ENCODE results near the gene TMEM115. TPM values are rescaled to one million over a fixed set of nuclear protein-coding genes. Genes with fewer than 3 reads are reported as not detected.

Gene TMEM115
- total and polyA plus RNA-seq, 2 of the 13 experiments (the other 11 are each of a cell fraction or from before 2014, with no cell fraction given): 22.1 to 30.7 TPM

- TF ChIP-seq KIAA2018 (CRISPR knock-in tag; IDR thresholded peaks at IDR 0.05; ENCODE audit: borderline replicate concordance) (peak; percentile 89; the same call in 1 of the 2 replicates), RCOR2 (CRISPR knock-in tag; IDR thresholded peaks at IDR 0.05) (no peak), CSRNP2 (CRISPR knock-in tag; conservative IDR thresholded peaks at IDR 0.05; ENCODE audit: low read depth) (no peak), ZNF891 (CRISPR knock-in tag; IDR thresholded peaks at IDR 0.05) (peak; percentile 85), ZNF607 (CRISPR knock-in tag; IDR thresholded peaks at IDR 0.05; ENCODE audit: borderline replicate concordance) (peak; percentile 35; the same call in 1 of the 2 replicates), KDM5A (IDR thresholded peaks at IDR 0.05; ENCODE audit: borderline replicate concordance, low read length) (no peak; the same call in none of the 2 replicates), AGO1 (IDR thresholded peaks at IDR 0.05; ENCODE audit: low read depth, low read length, poor library complexity, severe bottlenecking) (peak; percentile 76), MEF2D (CRISPR knock-in tag; IDR thresholded peaks at IDR 0.05) (peak; percentile 51; the same call in 1 of the 2 replicates), TBL1XR1 (IDR thresholded peaks at IDR 0.05; ENCODE audit: borderline replicate concordance, low read length, partially characterized antibody) (no peak), CBX1 (IDR thresholded peaks at IDR 0.05; ENCODE audit: low read depth) (peak; percentile 26), ZBTB39 (CRISPR knock-in tag; IDR thresholded peaks at IDR 0.05) (no peak; the same call in 1 of the 2 replicates), FOXK1 (CRISPR knock-in tag; IDR thresholded peaks at IDR 0.05; ENCODE audit: borderline replicate concordance, low read depth) (peak; percentile 91; the same call in 1 of the 2 replicates), KDM1A (CRISPR knock-in tag; IDR thresholded peaks at IDR 0.05) (no peak), SP1 (IDR thresholded peaks at IDR 0.05) (no peak), SP1 (CRISPR knock-in tag; IDR thresholded peaks at IDR 0.05) (no peak), SNAPC5 (CRISPR knock-in tag; IDR thresholded peaks at IDR 0.05; ENCODE audit: borderline replicate concordance) (no peak)
These were observed at the start of gene TMEM115 (continued) for GRCh38 chr3:50358911-50359759.

Data from HepG2 (cell line).